NB4 (cell line): Measurements from ENCODE around the gene MEFV.

Experiments used
- DNase-seq: peaks from one replicate; pipeline ENCODE4 v3.0.0; 2010; ENCODE audit warnings: low read depth
- H3K4me3 ChIP-seq: one replicate; pipeline ENCODE4 v1.5.1; 2011; ENCODE audit warnings: mild to moderate bottlenecking, low read depth, low read length, moderate library complexity
- MYC ChIP-seq: IDR thresholded peaks from 2 replicates; pipeline ENCODE4 v1.6.1; 2011; ENCODE audit warnings: low read depth, low read length
- POLR2A ChIP-seq: IDR thresholded peaks from 2 replicates; pipeline ENCODE4 v1.6.1; 2011; ENCODE audit warnings: mild to moderate bottlenecking; ENCODE audit not compliant: insufficient read length; ENCODE audit errors: extremely low read depth
- TF ChIP-seq, protein P1 (sequence below): IDR thresholded peaks from one replicate; pipeline ENCODE4 v1.5.1; 2012; ENCODE audit warnings: low read depth, low read length
- TF ChIP-seq, protein P2 (sequence below): IDR thresholded peaks from 2 replicates; pipeline ENCODE4 v1.6.1; 2011; ENCODE audit warnings: low read depth, low read length

The MEFV gene

DNA sequence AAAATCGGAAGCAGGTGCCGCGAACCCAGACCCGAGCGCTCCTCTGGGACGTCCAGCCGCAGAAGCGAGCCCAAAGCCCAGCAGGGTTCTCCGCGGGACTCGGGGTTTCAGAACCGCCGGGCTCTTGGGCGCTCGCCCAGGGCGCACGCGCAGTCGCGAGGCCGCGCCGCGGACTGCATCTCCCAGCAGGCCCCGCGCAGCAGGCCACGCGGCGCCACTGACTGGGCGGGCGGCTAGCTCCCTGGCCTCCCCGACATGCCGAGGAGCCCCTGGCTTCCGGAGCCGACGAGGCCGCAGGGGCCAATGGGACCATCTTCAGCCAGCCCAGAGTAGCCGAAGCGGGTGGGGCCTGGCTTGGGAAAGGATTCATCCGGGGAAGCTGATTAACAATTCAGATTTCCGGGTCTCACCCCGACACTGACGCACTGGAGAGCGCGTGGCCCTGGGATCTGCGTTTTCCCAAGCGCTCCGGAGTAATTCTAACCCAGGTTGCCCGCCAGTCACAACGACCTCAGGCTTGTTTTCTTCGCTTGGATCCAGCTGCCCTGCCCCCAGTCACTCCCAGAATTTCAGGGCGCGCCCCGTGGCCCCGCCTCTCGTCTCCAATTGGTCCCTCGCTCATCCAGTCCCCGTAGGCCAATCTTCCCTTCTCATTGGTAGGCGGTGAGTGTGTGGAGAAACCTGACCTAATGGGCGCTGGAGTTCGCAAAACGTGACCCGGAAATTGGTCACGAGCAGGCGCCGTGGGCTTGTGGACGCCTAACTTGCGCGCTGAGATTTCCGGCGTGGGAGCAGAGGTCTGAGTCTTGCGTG, 26.5 kb upstream of the MEFV start, which contains the start of gene ZNF263:
TSS of gene ZNF263 (plus strand) at position 762 of the 813 bp plus-strand sequence. CDS start 328 bp downstream, outside the sequence.
- peak; percentile 97 for DNase-seq
- peak within 1 kb of the TSS; percentile 97 for H3K4me3 ChIP-seq

DNA sequence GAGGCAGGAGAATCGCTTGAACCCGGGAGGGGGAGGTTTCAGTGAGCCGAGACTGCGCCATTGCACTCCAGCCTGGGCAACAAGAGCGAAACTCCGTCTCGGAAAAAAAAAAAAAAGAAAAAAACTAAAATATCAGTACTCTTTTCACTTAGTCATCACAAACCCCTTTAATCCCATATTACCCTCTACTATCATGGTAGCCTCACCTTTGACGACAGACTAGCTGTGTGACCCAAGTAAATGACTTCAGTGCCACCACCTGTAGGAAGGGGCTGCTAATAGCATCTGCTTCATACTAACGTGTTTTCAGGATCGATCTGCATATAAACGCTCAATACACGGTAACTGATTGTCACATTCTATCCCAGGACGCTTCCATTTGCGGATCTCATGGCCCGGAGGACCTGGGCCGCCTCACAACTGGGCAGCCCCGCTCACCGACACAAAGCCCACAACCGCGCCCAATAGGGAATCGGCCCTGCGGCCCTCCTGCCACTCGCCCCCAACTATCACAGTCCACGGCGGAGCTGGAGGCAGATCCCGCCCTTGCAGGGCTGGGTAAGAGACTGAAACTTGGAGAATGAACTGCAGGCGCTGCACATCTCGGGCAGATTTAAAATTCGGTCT, 25.8 kb upstream of the MEFV start:
- TF ChIP-seq, protein P1, sequence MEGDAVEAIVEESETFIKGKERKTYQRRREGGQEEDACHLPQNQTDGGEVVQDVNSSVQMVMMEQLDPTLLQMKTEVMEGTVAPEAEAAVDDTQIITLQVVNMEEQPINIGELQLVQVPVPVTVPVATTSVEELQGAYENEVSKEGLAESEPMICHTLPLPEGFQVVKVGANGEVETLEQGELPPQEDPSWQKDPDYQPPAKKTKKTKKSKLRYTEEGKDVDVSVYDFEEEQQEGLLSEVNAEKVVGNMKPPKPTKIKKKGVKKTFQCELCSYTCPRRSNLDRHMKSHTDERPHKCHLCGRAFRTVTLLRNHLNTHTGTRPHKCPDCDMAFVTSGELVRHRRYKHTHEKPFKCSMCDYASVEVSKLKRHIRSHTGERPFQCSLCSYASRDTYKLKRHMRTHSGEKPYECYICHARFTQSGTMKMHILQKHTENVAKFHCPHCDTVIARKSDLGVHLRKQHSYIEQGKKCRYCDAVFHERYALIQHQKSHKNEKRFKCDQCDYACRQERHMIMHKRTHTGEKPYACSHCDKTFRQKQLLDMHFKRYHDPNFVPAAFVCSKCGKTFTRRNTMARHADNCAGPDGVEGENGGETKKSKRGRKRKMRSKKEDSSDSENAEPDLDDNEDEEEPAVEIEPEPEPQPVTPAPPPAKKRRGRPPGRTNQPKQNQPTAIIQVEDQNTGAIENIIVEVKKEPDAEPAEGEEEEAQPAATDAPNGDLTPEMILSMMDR, result no peak
- TF ChIP-seq MYC, result no peak
- no peak for TF ChIP-seq POLR2A
- TF ChIP-seq, protein P2, sequence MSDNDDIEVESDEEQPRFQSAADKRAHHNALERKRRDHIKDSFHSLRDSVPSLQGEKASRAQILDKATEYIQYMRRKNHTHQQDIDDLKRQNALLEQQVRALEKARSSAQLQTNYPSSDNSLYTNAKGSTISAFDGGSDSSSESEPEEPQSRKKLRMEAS, result no peak; the same call in 1 of the 2 replicates
- DNase-seq, result peak; percentile 83
- peak overlapping the region; percentile 97 for H3K4me3 ChIP-seq

More for the DNA sequence above, 26.5 kb upstream of the MEFV start, which contains the start of gene ZNF263:
- peak; percentile 74 for TF ChIP-seq POLR2A
- TF ChIP-seq, protein P2, result peak; percentile 91
- TF ChIP-seq, protein P1, result no peak
- TF ChIP-seq MYC, result peak; percentile 97

DNA sequence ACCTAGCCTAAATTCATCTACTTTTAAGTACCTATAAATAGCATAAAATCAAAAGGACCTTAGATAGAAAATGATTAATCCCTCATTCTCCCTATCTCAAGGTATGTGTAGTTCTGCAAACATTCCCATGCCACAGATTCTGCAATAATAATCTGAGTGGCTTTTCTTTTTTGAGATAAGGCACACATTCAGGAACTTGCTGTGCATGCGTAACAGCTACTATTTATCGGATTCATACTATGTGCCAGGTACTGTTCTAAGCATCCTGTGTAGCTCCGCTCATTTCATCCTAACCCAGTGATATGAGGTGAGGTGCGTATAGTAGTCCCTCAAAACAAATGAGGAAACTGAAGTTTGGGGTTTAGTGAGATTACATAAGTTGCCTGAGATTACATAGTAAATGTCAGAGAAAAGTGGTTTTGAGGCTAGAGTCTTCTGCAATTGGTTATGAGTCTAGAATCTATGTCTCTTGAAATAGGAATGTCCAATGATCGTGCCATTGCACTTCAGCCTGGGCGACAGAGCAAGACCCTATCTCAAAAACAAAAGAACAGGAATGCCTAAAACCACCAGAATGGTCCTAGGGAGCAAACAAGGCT, 24.9 kb upstream of the MEFV start:
- no peak overlapping the region for H3K4me3 ChIP-seq
- TF ChIP-seq, protein P2, result no peak
- TF ChIP-seq, protein P1, result no peak
- no peak for TF ChIP-seq POLR2A
- no peak for TF ChIP-seq MYC
- DNase-seq, result peak; percentile 38

DNA sequence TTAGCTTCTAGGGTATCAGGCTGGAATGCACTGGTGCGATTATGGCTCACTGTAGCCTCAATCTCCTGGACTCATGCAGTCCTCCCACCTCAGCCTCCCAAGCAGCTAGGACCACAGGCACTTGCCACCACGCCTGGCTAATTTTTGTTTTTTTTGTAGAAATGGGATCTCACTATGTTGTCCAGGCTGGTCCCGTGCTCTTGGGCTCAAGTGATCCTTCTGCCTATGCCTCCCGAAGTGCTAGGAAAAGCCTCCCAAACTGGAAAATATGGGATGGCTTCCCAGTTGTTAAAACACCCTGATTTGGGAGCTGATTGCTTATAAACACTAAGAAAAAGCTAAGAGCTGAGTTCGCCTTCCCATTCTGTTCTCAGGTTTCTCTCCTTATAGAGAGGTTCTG, 20.2 kb upstream of the MEFV start:
- no peak for DNase-seq
- TF ChIP-seq POLR2A (no peak), MYC (no peak)
- TF ChIP-seq, protein P2, result no peak
- TF ChIP-seq, protein P1, result no peak
- H3K4me3 ChIP-seq, result no peak overlapping the region

DNA sequence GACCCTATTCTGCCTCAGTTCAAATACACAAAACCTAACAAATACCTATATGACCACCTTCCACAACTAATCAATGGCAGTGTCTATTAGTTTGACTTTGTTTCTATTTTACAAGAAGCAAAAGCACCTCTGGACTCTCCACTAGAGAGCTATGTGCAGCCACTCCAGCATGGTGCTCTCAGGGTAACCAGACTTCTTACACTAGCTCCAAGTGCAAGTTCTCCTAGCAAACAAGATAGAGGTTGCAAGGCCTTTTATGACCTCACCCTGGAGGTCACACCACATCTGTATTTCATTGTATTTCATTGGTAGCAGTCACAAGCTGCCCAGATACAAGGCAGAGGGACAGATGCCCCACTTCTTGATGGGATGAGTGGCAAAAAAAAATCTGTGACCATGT, 18.5 kb upstream of the MEFV start:
- no peak for DNase-seq
- TF ChIP-seq, protein P1, result no peak
- no peak for TF ChIP-seq MYC
- TF ChIP-seq POLR2A, result no peak
- TF ChIP-seq, protein P2, result no peak
- no peak overlapping the region for H3K4me3 ChIP-seq
